GM18520 (cell line): ENCODE results near the gene SPATA31C2.
"Not testable (repeated sequence)": the region's sequence is repeated elsewhere in the genome, so short reads cannot be mapped to it uniquely, and the experiment has no call there.

ENCODE experiments used
- ATAC-seq: cut with Tn5 transposase; IDR thresholded peaks from one replicate; pipeline ENCODE4 v1.9.1; 2021; ENCODE audit not compliant: unreplicated experiment

The SPATA31C2 gene

DNA sequence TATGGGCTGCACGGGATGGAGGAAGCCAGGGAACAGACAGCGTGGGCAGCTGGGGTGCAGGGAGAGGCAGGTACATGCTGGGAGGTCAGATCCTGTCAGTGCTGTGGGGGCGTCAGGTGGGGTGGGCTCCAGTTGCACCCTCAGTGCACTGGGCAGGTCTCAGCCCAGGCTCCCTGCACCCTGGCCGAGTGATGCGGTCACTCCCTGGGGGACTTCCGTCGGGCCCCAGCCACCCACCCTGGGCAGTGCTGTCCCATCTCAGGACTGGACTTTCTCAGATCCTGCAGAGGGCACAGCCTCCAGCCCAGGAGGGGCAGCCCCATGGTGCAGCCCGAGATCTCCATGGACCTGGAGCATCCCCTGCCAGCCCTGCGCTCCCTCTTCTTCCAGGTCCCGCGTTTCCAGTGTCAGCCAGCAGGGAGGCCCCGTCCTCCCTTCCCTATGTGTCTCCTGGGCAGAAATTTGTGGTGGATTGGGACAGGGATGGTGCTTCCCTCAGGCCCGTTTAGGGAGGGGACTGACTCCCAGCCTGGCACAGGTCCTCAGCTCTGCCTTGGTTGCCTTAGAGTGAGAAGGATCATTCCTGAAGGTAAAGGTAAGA is 10.5 kb downstream of the SPATA31C2 start:
- not testable (repeated sequence) for ATAC-seq

- not testable (repeated sequence) for ATAC-seq
Measured at GRCh38 chr9:88123413-88123812, 14.9 kb downstream of the SPATA31C2 start.

- not testable (repeated sequence) for ATAC-seq
Measured at GRCh38 chr9:88118121-88118520, 20.2 kb downstream of the SPATA31C2 start.

DNA sequence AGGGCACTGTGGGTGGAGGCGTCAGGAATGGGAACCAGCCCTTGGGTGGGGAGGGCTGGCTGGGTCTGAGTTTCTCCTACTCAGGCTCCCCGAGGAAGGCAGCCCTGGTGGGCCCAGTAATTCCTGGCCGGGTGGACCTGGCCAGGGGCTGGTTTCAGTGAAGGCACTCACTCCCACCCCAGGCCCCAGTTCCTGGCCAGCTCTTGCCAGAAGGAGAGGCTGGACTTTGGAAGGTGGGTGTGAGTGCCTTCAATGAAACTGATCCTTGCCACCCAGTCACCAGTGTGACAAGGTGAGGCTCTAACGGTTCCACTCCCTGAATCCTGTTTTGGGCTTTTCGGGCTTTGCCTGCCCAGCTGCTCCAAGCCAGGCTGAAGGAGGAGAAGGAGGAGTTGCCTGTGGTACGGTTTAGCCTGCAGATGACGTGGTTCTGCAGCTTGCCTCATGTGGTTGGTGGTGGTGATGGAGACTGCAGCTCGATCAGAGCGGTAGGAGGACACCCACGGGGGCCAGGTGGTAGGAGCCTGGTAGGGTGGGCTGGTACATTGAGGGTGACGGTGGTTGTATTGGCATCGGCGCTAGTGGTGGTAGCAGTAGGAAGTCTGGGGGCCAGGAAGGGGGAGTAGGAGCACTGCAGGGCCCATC is 23.2 kb downstream of the SPATA31C2 start:
- not testable (repeated sequence) for ATAC-seq

DNA sequence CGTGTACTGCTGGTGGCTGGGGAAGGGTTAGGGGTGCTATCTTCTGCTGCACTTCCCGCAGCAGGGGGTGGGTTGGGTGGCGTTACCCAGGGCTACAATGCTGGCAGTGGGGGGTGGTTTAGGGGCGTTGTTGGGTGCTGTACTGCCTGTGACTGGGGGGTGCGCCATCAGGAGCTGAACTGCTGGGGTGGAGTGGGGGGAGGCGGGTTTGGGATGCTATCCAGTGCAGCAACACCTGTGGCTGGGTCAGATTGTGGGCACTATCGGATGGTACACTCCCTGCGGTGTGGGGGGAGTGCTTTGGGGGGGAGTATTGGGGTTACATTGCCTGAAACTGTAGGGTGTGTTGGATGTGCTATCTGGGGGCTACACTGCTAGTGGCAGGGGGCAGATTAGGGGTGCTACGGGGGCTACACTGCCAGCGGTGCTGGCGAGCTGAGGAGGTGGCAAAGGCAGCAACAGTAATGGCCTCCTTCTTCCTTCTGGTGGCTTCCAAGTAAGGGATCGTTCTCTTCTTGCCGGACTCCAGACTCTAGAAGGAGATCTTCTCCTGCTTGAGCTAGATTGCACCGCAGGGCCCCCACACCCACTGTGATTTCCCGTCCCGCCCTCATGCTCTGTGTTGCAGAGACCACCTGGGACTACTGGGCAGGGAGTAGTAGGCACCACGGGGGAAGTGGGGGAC is 23.9 kb downstream of the SPATA31C2 start:
- ATAC-seq: not testable (repeated sequence)

GRCh38 chr9:88113156-88114130 is 24.8 kb downstream of the SPATA31C2 start:
- not testable (repeated sequence) for ATAC-seq

DNA sequence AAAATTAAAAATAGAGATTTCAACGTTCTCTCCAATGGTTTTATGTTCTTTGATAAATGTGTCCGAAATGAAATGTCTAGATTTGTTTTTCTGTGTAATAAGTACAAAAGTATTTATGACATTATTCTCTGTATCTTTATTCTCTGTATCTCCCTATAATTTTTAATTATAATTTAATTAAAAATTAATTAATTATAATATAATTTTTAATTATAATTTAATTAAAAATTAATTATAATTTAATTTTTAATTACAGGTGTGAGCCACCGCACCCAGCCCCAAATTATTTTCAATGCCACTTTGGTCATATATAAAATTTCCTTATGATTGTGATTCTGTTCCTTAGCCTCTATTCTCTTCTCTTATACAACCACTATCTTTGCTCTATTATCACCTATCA is 28.2 kb downstream of the SPATA31C2 start:
- ATAC-seq: no peak

GRCh38 chr9:88108779-88109178 is 29.5 kb downstream of the SPATA31C2 start:
- no peak for ATAC-seq

- ATAC-seq: no peak
Measured at GRCh38 chr9:88106492-88106891, 31.8 kb downstream of the SPATA31C2 start.

DNA sequence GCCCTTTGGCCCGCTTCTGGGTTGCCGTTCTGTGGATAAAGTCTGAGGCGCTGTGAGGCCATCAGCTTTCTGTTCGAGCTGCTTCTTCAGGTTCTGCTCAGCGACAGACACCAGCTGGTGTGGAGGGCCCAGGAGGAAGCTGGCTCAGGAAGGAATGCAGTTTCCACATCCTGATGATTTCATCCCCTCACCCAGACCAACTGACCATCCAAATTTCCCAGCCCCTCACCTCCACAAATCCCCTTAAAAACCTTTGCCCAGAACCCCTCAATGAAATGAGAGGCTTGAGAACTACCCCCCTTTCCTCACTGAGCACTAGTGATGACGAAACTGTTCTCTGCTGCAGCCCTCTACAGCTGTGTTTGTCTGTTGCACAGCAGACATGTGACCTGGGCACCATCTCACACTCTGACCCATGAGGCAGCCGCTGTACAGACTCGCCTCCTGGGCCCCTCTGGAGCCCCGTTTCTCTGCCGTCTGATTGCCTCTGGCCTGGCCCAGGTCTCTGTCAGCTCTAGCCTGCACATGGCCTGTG is 45.4 kb downstream of the SPATA31C2 start:
- no peak for ATAC-seq

- no peak for ATAC-seq
Measured at GRCh38 chr9:88090151-88090581, 48.1 kb downstream of the SPATA31C2 start.

DNA sequence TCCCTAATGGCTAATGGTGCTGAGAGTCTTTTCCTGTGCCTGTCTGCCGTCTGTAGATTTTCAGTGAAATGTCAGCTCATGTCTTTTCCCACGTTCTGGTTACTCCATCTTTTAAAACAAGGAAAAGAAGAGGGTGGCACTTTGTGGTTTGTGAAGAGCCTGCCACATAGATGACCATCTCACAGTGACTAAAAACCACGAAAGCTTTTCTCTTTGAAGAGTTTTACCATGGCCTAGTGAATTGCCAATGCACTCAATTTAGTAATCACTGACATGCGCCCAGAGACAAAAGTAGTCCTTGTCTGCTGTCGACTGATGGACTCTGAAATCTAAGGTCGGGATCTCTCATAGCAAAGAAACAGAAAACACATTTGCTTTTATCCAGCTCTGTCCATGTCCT is 50.4 kb downstream of the SPATA31C2 start:
- ATAC-seq: no peak

DNA sequence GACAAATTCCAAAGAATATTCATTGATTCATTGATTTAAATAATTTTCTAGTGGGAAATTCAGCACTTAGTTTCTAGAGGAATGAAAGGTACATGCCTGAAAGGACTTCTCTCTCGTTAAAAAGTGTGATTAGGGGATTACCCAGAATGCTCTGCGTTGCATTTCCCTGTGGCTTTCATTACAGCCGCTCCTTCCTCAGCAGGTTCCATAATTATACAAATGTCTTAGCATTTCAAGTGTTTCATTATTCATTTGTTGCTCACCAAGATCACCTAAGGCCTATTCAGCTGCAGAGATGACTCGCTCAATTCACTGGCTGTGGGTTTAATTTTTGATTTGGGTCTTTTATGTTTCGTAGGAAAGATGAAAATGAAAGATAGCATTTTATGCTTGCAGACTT is 52.8 kb downstream of the SPATA31C2 start:
- ATAC-seq: no peak

DNA sequence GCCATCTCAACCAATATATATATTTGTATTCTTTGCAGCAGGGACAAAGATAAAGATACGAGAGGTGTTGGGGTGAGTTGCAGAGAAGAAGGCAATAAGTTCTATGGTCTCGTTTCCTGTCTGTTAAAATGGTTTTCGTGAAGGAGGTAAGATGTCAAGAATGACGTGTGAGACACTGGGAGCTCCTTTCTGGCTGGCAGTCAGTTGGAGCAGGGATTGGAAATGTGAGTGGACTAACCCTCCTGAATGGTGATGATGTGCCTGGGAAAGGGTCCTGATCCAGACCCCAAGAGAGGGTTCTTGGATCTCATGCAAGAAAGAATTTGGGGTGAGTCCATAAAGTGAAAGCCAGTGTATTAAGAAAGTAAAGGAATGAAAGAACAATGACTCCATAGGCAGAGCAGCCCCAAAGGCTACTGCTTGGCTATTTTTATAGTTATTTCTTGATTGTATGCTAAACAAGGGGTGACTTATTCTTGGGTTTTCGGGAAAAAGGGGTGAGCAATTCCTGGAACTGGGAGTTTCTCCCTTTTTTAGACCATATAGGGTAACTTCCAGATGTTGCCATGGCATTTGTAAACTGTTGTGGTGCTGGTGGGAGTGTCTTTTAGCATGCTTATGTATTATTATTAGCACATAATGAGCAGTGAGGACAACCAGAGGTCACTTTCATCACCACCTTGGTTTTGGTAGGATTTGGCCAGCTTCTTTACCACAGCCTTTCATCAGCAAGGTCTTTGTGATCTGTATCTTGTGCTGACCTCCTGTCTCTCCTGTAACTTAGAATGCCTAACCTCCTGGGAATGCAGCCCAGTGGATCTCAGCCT is 53.7 kb downstream of the SPATA31C2 start:
- no peak for ATAC-seq
